ENCODE measurements around the gene C19orf73.
"Not testable (repeated sequence)": the region's sequence is repeated elsewhere in the genome, so short reads cannot be mapped to it uniquely, and the experiment has no call there.

Gene C19orf73

DNA sequence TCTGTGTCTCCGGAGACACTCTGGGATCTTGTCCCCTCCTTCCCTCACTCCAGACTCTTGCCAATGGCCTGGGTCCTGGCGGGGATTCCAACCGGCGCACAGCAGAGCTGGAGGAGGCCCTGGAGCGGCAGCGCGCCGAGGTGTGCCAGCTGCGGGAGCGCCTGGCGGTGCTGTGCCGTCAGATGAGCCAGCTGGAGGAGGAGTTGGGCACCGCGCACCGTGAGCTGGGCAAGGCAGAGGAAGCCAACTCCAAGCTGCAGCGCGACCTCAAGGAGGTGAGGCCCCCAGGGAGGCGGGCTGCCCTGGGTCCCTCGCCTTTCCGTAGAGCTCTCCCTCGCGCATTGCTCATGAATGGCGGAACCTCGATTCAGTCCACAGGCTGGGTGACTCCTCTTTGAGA is 11.4 kb upstream of the C19orf73 start:
- no peak for DNase-seq (ENCODE audit: extremely low spot score)
- POLR2A ChIA-PET, result no interaction called here
- CTCF ChIA-PET, result interaction anchor here (1.5 to 3.9 kb wide), 8 partner anchors 9 to 334 kb away, joined by 3 to 31 read pairs (median 7); no protein-coding TSS in a partner anchor

GRCh38 chr19:49129238-49129583 is 10.3 kb upstream of the C19orf73 start:
- DNase-seq (ENCODE audit: extremely low spot score), result no peak
- CTCF ChIA-PET, result interaction anchor here (1.2 to 3.9 kb wide), 9 partner anchors 9 to 136 kb away, joined by 3 to 31 read pairs (median 8); partner anchors contain the start of genes GYS1, LIN7B and RUVBL2
- POLR2A ChIA-PET, result interaction anchor here (0.5 kb wide), 1 partner anchor 34 kb away, joined by 3 read pairs; no protein-coding TSS in a partner anchor
- no peak for TF ChIP-seq CTCF (IDR thresholded peaks at IDR 0.05; ENCODE audit: control extremely low read depth, extremely low read depth, low read depth, missing control alignments)

More for the DNA sequence above, 11.4 kb upstream of the C19orf73 start:
- TF ChIP-seq CTCF (IDR thresholded peaks at IDR 0.05; ENCODE audit: control extremely low read depth, extremely low read depth, low read depth, missing control alignments), result no peak

DNA sequence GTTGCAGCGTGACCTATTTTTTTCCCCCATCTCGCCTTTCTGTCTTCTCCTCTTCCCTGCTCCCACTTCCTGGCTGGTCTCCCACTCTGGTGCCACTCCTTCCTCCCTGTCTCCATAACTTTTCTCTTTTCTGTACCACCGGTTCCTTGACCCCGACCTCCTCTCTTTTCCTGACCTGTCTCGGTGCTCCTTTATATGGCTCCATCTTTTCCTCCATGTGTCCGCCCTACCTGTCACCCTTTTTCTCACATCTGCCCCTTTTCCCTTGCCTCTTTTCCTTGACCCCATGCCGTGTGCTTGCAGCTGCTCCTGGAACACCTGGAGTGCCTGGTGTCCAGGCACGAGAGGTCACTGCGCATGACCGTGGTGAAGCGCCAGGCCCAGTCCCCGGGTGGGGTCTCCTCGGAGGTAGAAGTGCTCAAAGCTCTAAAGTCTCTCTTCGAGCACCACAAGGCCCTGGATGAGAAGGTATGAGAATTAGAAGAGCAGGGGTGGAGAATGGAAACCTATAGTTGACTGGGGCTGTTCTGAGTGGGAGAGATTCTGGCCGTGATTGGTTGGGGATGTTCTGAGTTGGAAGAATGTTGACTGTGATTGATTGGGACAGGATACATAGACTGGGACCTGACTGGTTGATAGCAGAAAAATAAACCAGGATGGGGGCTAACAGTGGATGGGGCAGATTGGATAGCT is 9.7 kb upstream of the C19orf73 start:
- POLR2A ChIA-PET, result no interaction called here
- CTCF ChIA-PET, result interaction anchor here (1.0 to 3.9 kb wide), 10 partner anchors 8 to 135 kb away, joined by 3 to 31 read pairs (median 6); partner anchors contain the start of genes GYS1, LIN7B and RUVBL2
- DNase-seq (ENCODE audit: extremely low spot score), result no peak
- no peak for TF ChIP-seq CTCF (IDR thresholded peaks at IDR 0.05; ENCODE audit: control extremely low read depth, extremely low read depth, low read depth, missing control alignments)

DNA sequence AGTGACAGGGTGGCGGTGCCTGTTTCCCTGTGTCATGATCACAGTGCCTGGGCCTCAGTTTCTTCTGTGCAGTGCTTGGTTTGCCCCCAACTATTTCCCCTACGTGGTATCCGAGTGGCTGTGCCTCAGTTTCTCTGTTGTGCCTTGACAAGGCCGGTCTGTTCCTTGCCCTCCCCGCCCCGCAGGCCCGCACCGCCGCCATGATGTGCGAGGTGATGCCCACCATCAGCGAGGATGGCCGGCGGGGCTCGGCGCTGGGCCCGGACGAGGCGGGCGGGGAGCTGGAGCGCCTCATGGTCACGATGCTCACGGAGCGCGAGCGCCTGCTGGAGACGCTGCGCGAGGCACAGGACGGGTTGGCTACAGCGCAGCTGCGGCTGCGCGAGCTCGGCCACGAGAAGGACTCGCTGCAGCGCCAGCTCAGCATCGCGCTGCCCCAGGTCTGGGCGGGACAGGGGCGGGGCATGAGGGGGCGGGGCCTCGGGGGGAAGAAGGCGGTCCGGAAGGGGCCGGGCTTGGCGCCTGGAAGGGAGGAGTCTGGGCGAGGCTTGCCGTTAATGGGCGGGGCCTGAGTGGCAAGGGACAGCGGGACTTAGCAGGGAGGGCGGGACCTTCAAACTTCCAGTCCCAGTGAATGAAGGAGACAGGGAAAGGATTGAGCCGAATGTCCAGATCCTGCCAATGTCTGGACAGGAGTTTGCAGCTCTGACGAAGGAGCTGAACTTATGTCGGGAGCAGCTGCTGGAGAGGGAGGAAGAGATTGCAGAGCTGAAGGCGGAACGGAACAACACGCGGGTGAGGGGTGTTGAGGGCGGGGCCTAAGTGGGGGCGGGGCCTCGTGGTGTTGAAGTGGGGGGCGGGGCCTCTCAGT is 9.0 kb upstream of the C19orf73 start:
- ChIA-PET POLR2A (interaction anchor here (0.6 to 0.7 kb wide), 3 partner anchors 14 to 381 kb away, joined by 4 to 7 read pairs (median 6); partner anchors contain the start of genes IZUMO1 and LIN7B), CTCF (interaction anchor here (0.8 to 3.9 kb wide), 9 partner anchors 10 to 71 kb away, joined by 3 to 31 read pairs (median 9); partner anchors contain the start of gene LIN7B)
- TF ChIP-seq CTCF (IDR thresholded peaks at IDR 0.05; ENCODE audit: control extremely low read depth, extremely low read depth, low read depth, missing control alignments), result no peak
- peak; percentile 99 for DNase-seq (ENCODE audit: extremely low spot score)

GRCh38 chr19:49127225-49127624 is 8.3 kb upstream of the C19orf73 start:
- not testable (repeated sequence) for DNase-seq (ENCODE audit: extremely low spot score)
- CTCF ChIA-PET, result interaction anchor here (0.7 to 3.9 kb wide), 6 partner anchors 13 to 71 kb away, joined by 3 to 31 read pairs (median 15); partner anchors contain the start of gene LIN7B

GRCh38 chr19:49126575-49126974 is 7.6 kb upstream of the C19orf73 start:
- ChIA-PET CTCF (interaction anchor here (0.7 to 3.5 kb wide), 3 partner anchors 12 to 29 kb away, joined by 3 to 18 read pairs (median 15); partner anchors contain the start of gene LIN7B), POLR2A (no interaction called here)
- DNase-seq (ENCODE audit: extremely low spot score), result no peak

More at GRCh38 chr19:49127225-49127624, 8.3 kb upstream of the C19orf73 start:
- POLR2A ChIA-PET, result interaction anchor here (0.6 to 0.7 kb wide), 3 partner anchors 13 to 380 kb away, joined by 4 to 7 read pairs (median 6); partner anchors contain the start of genes IZUMO1 and LIN7B

More at GRCh38 chr19:49126575-49126974, 7.6 kb upstream of the C19orf73 start:
- TF ChIP-seq CTCF (IDR thresholded peaks at IDR 0.05; ENCODE audit: control extremely low read depth, extremely low read depth, low read depth, missing control alignments), result no peak
